Uterus (tissue), 4 donors: ENCODE measurements around the gene PPP1R2B. TPM values are rescaled to one million over a fixed set of nuclear protein-coding genes. Genes with fewer than 3 reads are reported as not detected.
A peak's percentile ranks its signal among the peaks of the same experiment; 100 is the strongest.

ENCODE experiments used
- DNase-seq, 2 donors: peaks; one replicate each; pipeline ENCODE4 v3.0.0-alpha.2; 2019 to 2020
- H3K27ac ChIP-seq, 2 donors: fragments of 200-600 bp; sonication (generic); 1 replicate in 1 of 2; 2 replicates in 1 of 2; pipeline ENCODE4 v1.5.1; 2016 to 2018
- H3K27me3 ChIP-seq, 2 donors: fragments of 200-600 bp; sonication (generic); one replicate each; pipeline ENCODE4 v1.5.1; 2018 to 2019; ENCODE audit warnings: control low read depth in 1 of 2
- H3K36me3 ChIP-seq, 2 donors: fragments of 200-600 bp; sonication (generic); one replicate each; pipeline ENCODE4 v1.5.1; 2019; ENCODE audit warnings: control low read depth in 1 of 2
- H3K4me1 ChIP-seq, 2 donors: fragments of 200-600 bp; sonication (generic); one replicate each; pipeline ENCODE4 v1.5.1; 2018 to 2019; ENCODE audit warnings: control low read depth in 1 of 2
- H3K4me3 ChIP-seq, 2 donors: fragments of 200-600 bp; sonication (generic); 1 replicate in 1 of 2; 2 replicates in 1 of 2; pipeline ENCODE4 v1.5.1; 2018 to 2019; ENCODE audit warnings: mild to moderate bottlenecking in 1 of 2
- H3K9me3 ChIP-seq, 2 donors: fragments of 200-600 bp; sonication (generic); one replicate each; pipeline ENCODE4 v1.5.1; 2019; ENCODE audit warnings: control low read depth in 1 of 2
- POLR2A ChIP-seq, 2 donors: fragments of 450-650 bp; IDR thresholded peaks; one replicate each; pipeline ENCODE4 v1.6.1; 2016; ENCODE audit warnings: antibody characterized with exemption in 2 of 2, mild to moderate bottlenecking in 1 of 2, moderate library complexity in 1 of 2
- intact Hi-C: fragments of 100-400 bp; cut with DNase I; formaldehyde crosslinking; loops from one replicate; pipeline ENCODE4 v1.15.1; 2023; ENCODE audit warnings: low total_unique reads
- total RNA-seq, 4 donors: library from RNA; depleted of rRNA in 3 of 4; stranded (reverse); fragments of >200 nt in 3 of 4; gene quantifications; one replicate each; pipeline versions ENCODE4 v1.1.0 to v1.2.4, GENCODE V29; 2014 to 2023
- TF ChIP-seq, protein P1 (sequence below), 4 experiments: fragments of 200-600 bp in 2 of 4; fragments of 450-650 bp in 2 of 4; sonication (generic) in 2 of 4; IDR thresholded peaks; one replicate each; pipeline ENCODE4 v1.5.1; 2016 to 2019; ENCODE audit warnings: antibody characterized with exemption in 4 of 4, mild to moderate bottlenecking in 2 of 4, moderate library complexity in 1 of 4
- donor health status: DM: yes; HTN: yes; CAD: no.

Gene PPP1R2B
- total RNA-seq, 4 donors from 2014 or later: 0.46 TPM; not detected in 3

DNA sequence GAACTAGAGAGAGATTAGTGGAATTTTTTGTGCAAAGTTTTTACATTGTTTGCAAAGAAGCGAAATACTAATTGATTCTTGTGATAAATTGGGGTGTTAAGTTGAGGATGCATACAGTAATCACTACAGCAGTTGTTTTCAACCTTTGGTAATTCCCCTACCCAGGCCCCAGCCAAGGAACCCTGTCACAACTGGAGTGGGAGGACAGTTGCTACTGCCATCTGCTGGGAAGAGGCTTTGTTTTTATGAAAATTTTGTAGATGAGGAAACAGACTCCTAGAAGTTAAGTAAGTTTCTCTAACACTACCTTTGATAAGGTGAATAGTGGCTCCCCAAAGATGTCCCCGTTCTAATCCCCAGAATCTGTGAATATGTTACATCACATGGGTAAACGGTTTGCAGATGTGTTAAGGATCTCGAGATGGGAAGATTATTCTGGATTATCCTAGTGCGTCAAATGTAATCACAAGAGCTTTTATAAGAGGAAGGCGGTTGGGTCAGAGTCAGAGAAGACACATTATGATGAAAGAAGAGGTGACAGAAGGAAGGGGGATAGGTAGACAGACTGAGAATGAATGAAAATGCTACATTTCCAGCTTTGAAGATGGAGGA, 34.0 kb upstream of the PPP1R2B start:
- H3K27ac ChIP-seq: no peak overlapping the region
- H3K4me3 ChIP-seq: no peak overlapping the region
- H3K4me1 ChIP-seq: no peaks in the 10 kb centered on the region
- H3K9me3 ChIP-seq: no peaks in the 10 kb centered on the region
- intact Hi-C loops: no loop called here
- TF ChIP-seq POLR2A (IDR thresholded peaks at IDR 0.05): no peak
- TF ChIP-seq, protein P1, sequence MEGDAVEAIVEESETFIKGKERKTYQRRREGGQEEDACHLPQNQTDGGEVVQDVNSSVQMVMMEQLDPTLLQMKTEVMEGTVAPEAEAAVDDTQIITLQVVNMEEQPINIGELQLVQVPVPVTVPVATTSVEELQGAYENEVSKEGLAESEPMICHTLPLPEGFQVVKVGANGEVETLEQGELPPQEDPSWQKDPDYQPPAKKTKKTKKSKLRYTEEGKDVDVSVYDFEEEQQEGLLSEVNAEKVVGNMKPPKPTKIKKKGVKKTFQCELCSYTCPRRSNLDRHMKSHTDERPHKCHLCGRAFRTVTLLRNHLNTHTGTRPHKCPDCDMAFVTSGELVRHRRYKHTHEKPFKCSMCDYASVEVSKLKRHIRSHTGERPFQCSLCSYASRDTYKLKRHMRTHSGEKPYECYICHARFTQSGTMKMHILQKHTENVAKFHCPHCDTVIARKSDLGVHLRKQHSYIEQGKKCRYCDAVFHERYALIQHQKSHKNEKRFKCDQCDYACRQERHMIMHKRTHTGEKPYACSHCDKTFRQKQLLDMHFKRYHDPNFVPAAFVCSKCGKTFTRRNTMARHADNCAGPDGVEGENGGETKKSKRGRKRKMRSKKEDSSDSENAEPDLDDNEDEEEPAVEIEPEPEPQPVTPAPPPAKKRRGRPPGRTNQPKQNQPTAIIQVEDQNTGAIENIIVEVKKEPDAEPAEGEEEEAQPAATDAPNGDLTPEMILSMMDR (IDR thresholded peaks at IDR 0.05): peak; percentile 10 to 39 (median 24)
- no peak for DNase-seq
- H3K27me3 ChIP-seq: no peaks in the 10 kb centered on the region
- H3K36me3 ChIP-seq: no peaks in the 10 kb centered on the region

- TF ChIP-seq, protein P1 (IDR thresholded peaks at IDR 0.05): no peak
- no peak for TF ChIP-seq POLR2A (IDR thresholded peaks at IDR 0.05)
- H3K9me3 ChIP-seq: no peaks in the 10 kb centered on the region
- intact Hi-C loops: no loop called here
- no peak for DNase-seq
- no peaks in the 10 kb centered on the region for H3K36me3 ChIP-seq
- H3K27ac ChIP-seq: no peak overlapping the region
- H3K4me3 ChIP-seq: no peak overlapping the region
- H3K27me3 ChIP-seq: no peaks in the 10 kb centered on the region
- no peaks in the 10 kb centered on the region for H3K4me1 ChIP-seq
These were observed 30.6 kb upstream of the PPP1R2B start for GRCh38 chr5:156819537-156819936.

DNA sequence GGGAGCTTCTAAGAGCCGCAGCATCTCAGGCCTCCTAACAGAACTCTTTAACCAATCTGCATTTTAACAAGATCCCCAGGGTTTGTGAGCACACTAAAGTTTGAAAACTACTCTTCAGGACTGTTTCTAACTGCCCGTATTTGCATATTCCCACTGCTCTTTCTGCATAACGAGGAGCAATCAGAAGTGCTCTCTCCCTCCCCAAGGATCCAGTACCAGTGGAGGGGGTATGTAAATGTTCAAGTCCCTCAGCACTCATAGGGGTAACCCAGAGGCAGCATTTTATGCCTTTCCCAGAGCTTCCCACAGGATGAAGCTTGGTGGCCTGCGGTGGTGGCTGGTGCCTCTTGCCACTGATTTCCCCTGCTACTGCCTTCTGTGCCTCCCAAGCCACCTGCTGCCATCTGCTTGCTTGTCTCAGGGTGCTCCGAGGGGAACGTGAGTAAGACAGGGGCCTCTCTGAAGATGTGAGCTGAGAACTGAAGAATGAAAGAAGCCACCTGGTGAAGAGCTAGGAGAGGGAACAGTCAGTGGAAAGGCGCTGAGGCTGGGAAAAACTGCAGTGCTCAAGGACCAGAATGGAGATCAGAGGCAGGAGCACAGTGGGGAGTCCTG, 30.0 kb upstream of the PPP1R2B start:
- Histone ChIP-seq H3K4me1 (no peaks in the 10 kb centered on the region), H3K9me3 (no peaks in the 10 kb centered on the region), H3K27ac (no peak overlapping the region), H3K27me3 (no peaks in the 10 kb centered on the region), H3K36me3 (no peaks in the 10 kb centered on the region), H3K4me3 (no peak overlapping the region)
- TF ChIP-seq POLR2A (IDR thresholded peaks at IDR 0.05): no peak
- TF ChIP-seq, protein P1 (IDR thresholded peaks at IDR 0.05): no peak
- intact Hi-C loops: no loop called here
- no peak for DNase-seq

GRCh38 chr5:156824241-156824640, 25.9 kb upstream of the PPP1R2B start:
- TF ChIP-seq POLR2A (IDR thresholded peaks at IDR 0.05): no peak
- TF ChIP-seq, protein P1 (IDR thresholded peaks at IDR 0.05): no peak
- Histone ChIP-seq H3K9me3 (no peaks in the 10 kb centered on the region), H3K27ac (no peak overlapping the region), H3K36me3 (no peaks in the 10 kb centered on the region), H3K27me3 (no peaks in the 10 kb centered on the region), H3K4me3 (no peak overlapping the region), H3K4me1 (no peaks in the 10 kb centered on the region)
- DNase-seq: no peak
- intact Hi-C loops: no loop called here

GRCh38 chr5:156824800-156825199, 25.3 kb upstream of the PPP1R2B start:
- H3K36me3 ChIP-seq: no peaks in the 10 kb centered on the region
- H3K4me1 ChIP-seq: no peaks in the 10 kb centered on the region
- no peak overlapping the region for H3K27ac ChIP-seq
- H3K27me3 ChIP-seq: no peaks in the 10 kb centered on the region
- no peak overlapping the region for H3K4me3 ChIP-seq
- no peaks in the 10 kb centered on the region for H3K9me3 ChIP-seq
- TF ChIP-seq, protein P1 (IDR thresholded peaks at IDR 0.05): peak; percentile 29 to 58 (median 50)
- TF ChIP-seq POLR2A (IDR thresholded peaks at IDR 0.05): no peak
- DNase-seq: no peak
- intact Hi-C loops: no loop called here
